Transverse colon (tissue), 4 donors: ENCODE data around the gene CHSY1.

Source experiments
- EP300 ChIP-seq: sonication (generic); formaldehyde crosslinking; IDR thresholded peaks from one replicate; pipeline ENCODE4 v1.6.1; 2017; ENCODE audit warnings: antibody characterized with exemption, low read depth
- POLR2AphosphoS5 ChIP-seq, 3 donors: sonication (generic); formaldehyde crosslinking; IDR thresholded peaks; one replicate each; pipeline ENCODE4 v1.6.1; 2016; ENCODE audit warnings: antibody characterized with exemption in 3 of 3
- TF ChIP-seq, protein P1 (sequence below), 5 experiments: fragments of 200-600 bp in 3 of 5; fragments of 450-650 bp in 2 of 5; sonication (generic) in 3 of 5; IDR thresholded peaks; 1 replicate in 2 of 5; 2 replicates in 3 of 5; pipeline ENCODE4 v1.5.1; 2016 to 2017; ENCODE audit warnings: antibody characterized with exemption in 5 of 5, inconsistent platforms in 3 of 5, mild to moderate bottlenecking in 2 of 5, moderate library complexity in 1 of 5

DNA sequence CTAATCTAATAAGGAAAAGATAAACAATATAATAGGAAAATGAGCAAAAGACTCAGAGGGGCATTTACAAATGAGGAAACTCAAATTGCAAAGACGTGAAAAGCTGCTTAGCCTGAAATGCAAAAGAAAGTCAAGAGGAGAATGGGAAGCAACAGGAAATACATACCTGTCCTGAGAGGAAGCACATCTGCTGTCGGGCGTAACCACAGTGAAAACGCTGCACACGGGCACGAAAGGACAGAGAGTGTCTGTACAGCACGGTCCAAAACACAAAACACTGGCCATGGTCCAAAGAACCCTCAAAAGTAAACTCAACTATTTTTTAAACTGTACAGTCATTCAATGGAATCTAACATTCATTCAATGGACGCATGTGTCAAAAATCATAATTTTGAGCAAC, 100.6 kb downstream of the CHSY1 start:
- TF ChIP-seq, protein P1, sequence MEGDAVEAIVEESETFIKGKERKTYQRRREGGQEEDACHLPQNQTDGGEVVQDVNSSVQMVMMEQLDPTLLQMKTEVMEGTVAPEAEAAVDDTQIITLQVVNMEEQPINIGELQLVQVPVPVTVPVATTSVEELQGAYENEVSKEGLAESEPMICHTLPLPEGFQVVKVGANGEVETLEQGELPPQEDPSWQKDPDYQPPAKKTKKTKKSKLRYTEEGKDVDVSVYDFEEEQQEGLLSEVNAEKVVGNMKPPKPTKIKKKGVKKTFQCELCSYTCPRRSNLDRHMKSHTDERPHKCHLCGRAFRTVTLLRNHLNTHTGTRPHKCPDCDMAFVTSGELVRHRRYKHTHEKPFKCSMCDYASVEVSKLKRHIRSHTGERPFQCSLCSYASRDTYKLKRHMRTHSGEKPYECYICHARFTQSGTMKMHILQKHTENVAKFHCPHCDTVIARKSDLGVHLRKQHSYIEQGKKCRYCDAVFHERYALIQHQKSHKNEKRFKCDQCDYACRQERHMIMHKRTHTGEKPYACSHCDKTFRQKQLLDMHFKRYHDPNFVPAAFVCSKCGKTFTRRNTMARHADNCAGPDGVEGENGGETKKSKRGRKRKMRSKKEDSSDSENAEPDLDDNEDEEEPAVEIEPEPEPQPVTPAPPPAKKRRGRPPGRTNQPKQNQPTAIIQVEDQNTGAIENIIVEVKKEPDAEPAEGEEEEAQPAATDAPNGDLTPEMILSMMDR (IDR thresholded peaks at IDR 0.05) = no peak
- TF ChIP-seq EP300 (no peak), POLR2AphosphoS5 (IDR thresholded peaks at IDR 0.05) (no peak)
